Kidney (tissue), 14 donors: ENCODE results near the gene KNDC1. TPM values are rescaled to one million over a fixed set of nuclear protein-coding genes. Genes with fewer than 3 reads are reported as not detected.

ENCODE experiments used
- DNase-seq, 5 donors: peaks; one replicate each; pipeline ENCODE4 v3.0.0-alpha.2; 2013 to 2020
- FAIRE-seq: peaks from 2 replicates; lab custom pipeline; 2012; peaks lifted over from hg19 to GRCh38; lab: Jason Lieb, UNC
- H3K27ac ChIP-seq, 2 donors: one replicate each; pipeline ENCODE4 v1.7.0; 2013; ENCODE audit warnings: low read depth in 2 of 2, low read length in 2 of 2, inconsistent platforms in 1 of 2
- H3K27me3 ChIP-seq: one replicate; pipeline ENCODE4 v1.7.1; 2013; ENCODE audit warnings: low read length, inconsistent platforms; ENCODE audit not compliant: control insufficient read depth, insufficient read depth
- H3K36me3 ChIP-seq, 3 donors: one replicate each; pipeline versions ENCODE4 v1.7.0 to v1.7.1; 2013; ENCODE audit warnings: low read length in 3 of 3, control low read depth in 1 of 3, inconsistent platforms in 1 of 3; ENCODE audit not compliant: insufficient read depth in 3 of 3, control insufficient read depth in 2 of 3
- H3K4me1 ChIP-seq, 3 donors: one replicate each; pipeline versions ENCODE4 v1.7.0 to v1.7.1; 2013; ENCODE audit warnings: low read length in 3 of 3, inconsistent platforms in 1 of 3, low read depth in 1 of 3; ENCODE audit not compliant: control insufficient read depth in 2 of 3, insufficient read depth in 2 of 3
- H3K4me3 ChIP-seq, 3 donors: one replicate each; pipeline versions ENCODE4 v1.7.0 to v1.8.1; 2013; ENCODE audit warnings: low read length in 3 of 3, control low read depth in 1 of 3, inconsistent platforms in 1 of 3
- H3K9ac ChIP-seq, 3 donors: one replicate each; pipeline versions ENCODE4 v1.7.0 to v1.7.1; 2013; ENCODE audit warnings: low read length in 3 of 3, control low read depth in 1 of 3, inconsistent platforms in 1 of 3
- H3K9me3 ChIP-seq, 3 donors: one replicate each; pipeline versions ENCODE4 v1.7.0 to v1.7.1; 2013; ENCODE audit warnings: low read length in 3 of 3, control low read depth in 1 of 3, inconsistent platforms in 1 of 3; ENCODE audit not compliant: control insufficient read depth in 2 of 3, insufficient read depth in 1 of 3
- intact Hi-C: fragments of 100-400 bp; cut with DNase I; formaldehyde crosslinking; loops from one replicate; pipeline ENCODE4 v1.11.1; 2022
- polyA plus RNA-seq: library from polyadenylated mRNA; stranded (reverse); fragments of 350-450 nt; fragmentation: Illumina TruSeq; extraction: RNeasy Lipid Tissue Mini Kit (QIAGEN cat#74804); gene quantifications from one replicate; pipeline ENCODE4 v1.2.3, GENCODE V29; 2014; ENCODE audit warnings: low read depth, low replicate concordance; ENCODE audit not compliant: insufficient read depth
- total RNA-seq: library from RNA; stranded (reverse); fragmentation: NEBNext Ultra II Directional; extraction: Animal tissue kit (Norgen Biotek cat#: 25700); gene quantifications from one replicate; pipeline ENCODE4 v1.2.1, GENCODE V29; 2021
- TF ChIP-seq, protein P1 (sequence below): IDR thresholded peaks from 3 replicates; pipeline ENCODE4 v1.5.1; 2012; ENCODE audit warnings: mild to moderate bottlenecking, moderate library complexity, borderline replicate concordance; ENCODE audit not compliant: insufficient read depth; ENCODE audit errors: extremely low read depth
- donor health status: control.
- donor health status: control.
- donor health status: control.
- donor health status: control.
- donor health status: control.
- donor health status: DM: yes; HTN: yes; CAD: no.
- donor health status: Normal renal cell carcinoma (clear cell type).

KNDC1 gene
- total and polyA plus RNA-seq, 2 donors from 2014 or later = 0.43 to 8.7 TPM

DNA sequence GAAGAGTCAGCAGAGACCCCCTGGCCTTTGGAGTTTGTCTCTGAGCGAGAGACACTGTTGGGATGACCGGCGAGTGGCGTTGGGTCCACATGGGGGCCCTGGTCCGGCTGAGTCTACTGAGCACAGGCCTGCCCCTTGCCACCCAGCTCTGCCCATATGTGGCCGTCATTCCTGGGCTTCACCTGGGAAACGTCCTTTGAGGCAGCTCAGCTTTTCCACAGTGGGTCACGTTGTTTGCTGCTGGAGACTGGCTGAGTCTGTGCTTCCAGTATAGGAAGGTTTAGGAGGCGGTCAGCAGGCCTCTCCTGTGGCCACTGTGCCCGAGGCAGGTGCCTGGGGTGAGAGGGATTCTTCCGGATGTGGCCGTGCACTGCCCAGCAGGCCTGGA is 99.6 kb downstream of the KNDC1 start:
- Histone ChIP-seq H3K27me3 (no peaks in the 10 kb centered on the region), H3K9me3 (no peaks in the 10 kb centered on the region), H3K27ac (no peak overlapping the region), H3K4me3 (no peak overlapping the region), H3K9ac (no peak overlapping the region), H3K4me1 (peaks cover 0 to 16% (median 0%) of the 10 kb centered on the region in 3 donors), H3K36me3 (no peaks in the 10 kb centered on the region)
- intact Hi-C loops = no loop called here
- FAIRE-seq (no peak), DNase-seq (no peak)
- TF ChIP-seq, protein P1, sequence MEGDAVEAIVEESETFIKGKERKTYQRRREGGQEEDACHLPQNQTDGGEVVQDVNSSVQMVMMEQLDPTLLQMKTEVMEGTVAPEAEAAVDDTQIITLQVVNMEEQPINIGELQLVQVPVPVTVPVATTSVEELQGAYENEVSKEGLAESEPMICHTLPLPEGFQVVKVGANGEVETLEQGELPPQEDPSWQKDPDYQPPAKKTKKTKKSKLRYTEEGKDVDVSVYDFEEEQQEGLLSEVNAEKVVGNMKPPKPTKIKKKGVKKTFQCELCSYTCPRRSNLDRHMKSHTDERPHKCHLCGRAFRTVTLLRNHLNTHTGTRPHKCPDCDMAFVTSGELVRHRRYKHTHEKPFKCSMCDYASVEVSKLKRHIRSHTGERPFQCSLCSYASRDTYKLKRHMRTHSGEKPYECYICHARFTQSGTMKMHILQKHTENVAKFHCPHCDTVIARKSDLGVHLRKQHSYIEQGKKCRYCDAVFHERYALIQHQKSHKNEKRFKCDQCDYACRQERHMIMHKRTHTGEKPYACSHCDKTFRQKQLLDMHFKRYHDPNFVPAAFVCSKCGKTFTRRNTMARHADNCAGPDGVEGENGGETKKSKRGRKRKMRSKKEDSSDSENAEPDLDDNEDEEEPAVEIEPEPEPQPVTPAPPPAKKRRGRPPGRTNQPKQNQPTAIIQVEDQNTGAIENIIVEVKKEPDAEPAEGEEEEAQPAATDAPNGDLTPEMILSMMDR = no peak

DNA sequence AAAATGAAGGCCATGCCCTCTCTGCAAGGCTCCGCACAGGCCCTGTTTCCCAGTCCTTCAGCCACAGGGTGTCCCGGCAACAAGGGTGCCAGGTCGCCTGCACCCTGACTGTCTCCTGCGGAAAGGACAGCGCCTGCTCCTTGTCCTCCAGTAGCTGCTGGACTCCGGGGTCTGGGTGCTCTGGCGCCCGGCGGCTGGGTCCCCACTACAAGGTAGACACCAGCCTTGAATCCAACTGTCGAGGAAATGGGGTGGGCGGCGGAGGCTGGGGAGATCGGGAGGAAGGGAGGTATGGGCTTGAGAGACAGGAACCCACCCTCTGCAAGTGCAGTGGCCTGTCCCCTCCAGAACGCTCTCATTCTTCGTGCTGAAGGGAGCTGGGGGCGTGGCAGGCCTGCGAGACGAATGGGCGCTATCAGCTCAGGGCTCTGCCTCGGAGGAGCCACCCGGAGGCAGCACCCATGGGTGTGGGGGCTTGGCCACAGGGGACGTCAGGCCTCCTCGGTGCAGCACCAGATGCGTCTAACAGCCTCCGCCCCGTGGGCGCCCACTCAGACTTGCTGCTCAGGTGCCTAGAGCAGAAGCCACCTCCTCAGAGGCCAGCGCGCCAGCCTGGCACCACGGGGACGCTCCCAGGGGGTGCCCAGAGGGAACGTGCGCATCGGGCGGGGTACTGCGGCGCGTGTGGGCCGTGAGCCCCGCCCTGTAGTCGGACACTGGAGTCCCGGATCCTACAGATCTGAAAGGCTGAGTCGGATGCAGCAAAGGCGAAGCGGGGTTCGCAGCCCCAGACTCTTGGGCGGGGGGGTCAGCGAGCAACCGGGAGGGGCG is 101.1 kb downstream of the KNDC1 start:
- peaks cover 0 to 16% (median 0%) of the 10 kb centered on the region in 3 donors for H3K4me1 ChIP-seq
- intact Hi-C loops = no loop called here
- peak overlapping the region in 1 of 3 donors; percentile 61 for H3K9ac ChIP-seq

DNA sequence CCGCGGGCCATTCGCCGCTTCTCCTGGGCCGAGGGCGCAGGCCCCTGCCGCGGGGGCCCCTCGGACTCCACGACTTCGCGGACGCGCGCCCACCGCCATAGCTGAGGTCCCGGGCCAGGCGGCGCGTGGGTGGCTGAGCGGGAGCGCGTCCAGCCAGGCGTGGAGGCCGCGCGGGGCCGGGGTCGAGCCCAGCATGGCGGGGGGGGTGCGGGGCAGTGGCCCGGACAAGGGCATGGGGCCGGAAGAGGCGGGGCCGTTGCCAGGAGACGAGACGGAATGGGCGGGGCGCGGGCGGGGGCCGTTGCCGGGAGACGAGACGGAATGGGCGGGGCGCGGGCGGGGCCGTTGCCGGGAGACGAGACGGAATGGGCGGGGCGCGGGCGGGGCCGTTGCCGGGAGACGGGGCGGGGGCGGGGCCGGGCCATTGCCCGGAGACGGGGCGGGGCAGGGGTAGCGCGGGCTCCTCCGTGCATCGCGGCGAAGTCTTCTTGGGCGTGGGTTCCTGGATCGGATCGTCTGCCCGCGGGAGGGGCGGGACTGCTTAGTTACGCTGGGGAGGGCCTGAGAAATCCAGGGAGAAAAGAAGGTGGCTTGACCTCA is 101.8 kb downstream of the KNDC1 start:
- H3K4me1 ChIP-seq = peaks cover 0 to 16% (median 0%) of the 10 kb centered on the region in 3 donors

More for the DNA sequence above, 101.1 kb downstream of the KNDC1 start:
- no peaks in the 10 kb centered on the region for H3K36me3 ChIP-seq
- H3K4me3 ChIP-seq = peak overlapping the region in 2 of 3 donors; percentile 56 to 59
- H3K27ac ChIP-seq = peak overlapping the region; percentile 53 to 71
- H3K27me3 ChIP-seq = no peaks in the 10 kb centered on the region
- FAIRE-seq (no peak), DNase-seq (peak in 3 of 5 donors; percentile 63 to 91 (median 87))
- no peaks in the 10 kb centered on the region for H3K9me3 ChIP-seq
- TF ChIP-seq, protein P1 = no peak

More for the DNA sequence above, 101.8 kb downstream of the KNDC1 start:
- DNase-seq = peak; percentile 63 to 97 (median 81)
- Histone ChIP-seq H3K36me3 (no peaks in the 10 kb centered on the region), H3K9me3 (no peaks in the 10 kb centered on the region), H3K27me3 (no peaks in the 10 kb centered on the region), H3K9ac (peak overlapping the region in 2 of 3 donors; percentile 26 to 61), H3K4me3 (peak overlapping the region in 2 of 3 donors; percentile 57 to 59), H3K27ac (peak overlapping the region; percentile 28 to 71)
- no peak for FAIRE-seq
- TF ChIP-seq, protein P1 = no peak
- intact Hi-C loops = no loop called here
